Subcutaneous abdominal adipose tissue (tissue), 5 donors: ENCODE results near the gene BTNL2.

ENCODE experiments used
- H3K27ac ChIP-seq: one replicate; pipeline ENCODE4 v1.7.0; 2013; ENCODE audit warnings: low read depth, mild to moderate bottlenecking, inconsistent platforms, low read length, moderate library complexity
- H3K27me3 ChIP-seq, 5 donors: one replicate each; pipeline ENCODE4 v1.7.0; 2013; ENCODE audit warnings: low read length in 5 of 5, inconsistent platforms in 1 of 5; ENCODE audit not compliant: control insufficient read depth in 5 of 5, insufficient read depth in 4 of 5
- H3K36me3 ChIP-seq, 5 donors: one replicate each; pipeline ENCODE4 v1.7.0; 2013; ENCODE audit warnings: low read length in 5 of 5; ENCODE audit not compliant: control insufficient read depth in 5 of 5, insufficient read depth in 5 of 5
- H3K4me1 ChIP-seq, 5 donors: one replicate each; pipeline ENCODE4 v1.7.0; 2013; ENCODE audit warnings: low read length in 5 of 5, mild to moderate bottlenecking in 3 of 5, moderate library complexity in 1 of 5; ENCODE audit not compliant: control insufficient read depth in 5 of 5, insufficient read depth in 5 of 5
- H3K4me3 ChIP-seq, 5 donors: one replicate each; pipeline ENCODE4 v1.7.0; 2013; ENCODE audit warnings: low read length in 5 of 5, low read depth in 1 of 5
- H3K9ac ChIP-seq, 5 donors: one replicate each; pipeline ENCODE4 v1.7.0; 2013; ENCODE audit warnings: low read length in 5 of 5, mild to moderate bottlenecking in 4 of 5, moderate library complexity in 3 of 5
- H3K9me3 ChIP-seq, 5 donors: one replicate each; pipeline ENCODE4 v1.7.0; 2013; ENCODE audit warnings: low read length in 5 of 5; ENCODE audit not compliant: control insufficient read depth in 5 of 5
- donor health status: healthy.
- donor health status: healthy.
- donor health status: healthy.
- donor health status: healthy.
- donor health status: healthy.

The BTNL2 gene

GRCh38 chr6:32416036-32416435 is 9.1 kb upstream of the BTNL2 start:
- H3K9me3 ChIP-seq: no peaks in the 10 kb centered on the region
- peaks cover 0 to 6% (median 0%) of the 10 kb centered on the region in 5 donors for H3K4me1 ChIP-seq
- no peaks in the 10 kb centered on the region for H3K36me3 ChIP-seq
- H3K27me3 ChIP-seq: peaks cover 7 to 20% (median 12%) of the 10 kb centered on the region in 5 donors
- no peak overlapping the region for H3K9ac ChIP-seq
- H3K4me3 ChIP-seq: no peak overlapping the region
- H3K27ac ChIP-seq: no peak overlapping the region

DNA sequence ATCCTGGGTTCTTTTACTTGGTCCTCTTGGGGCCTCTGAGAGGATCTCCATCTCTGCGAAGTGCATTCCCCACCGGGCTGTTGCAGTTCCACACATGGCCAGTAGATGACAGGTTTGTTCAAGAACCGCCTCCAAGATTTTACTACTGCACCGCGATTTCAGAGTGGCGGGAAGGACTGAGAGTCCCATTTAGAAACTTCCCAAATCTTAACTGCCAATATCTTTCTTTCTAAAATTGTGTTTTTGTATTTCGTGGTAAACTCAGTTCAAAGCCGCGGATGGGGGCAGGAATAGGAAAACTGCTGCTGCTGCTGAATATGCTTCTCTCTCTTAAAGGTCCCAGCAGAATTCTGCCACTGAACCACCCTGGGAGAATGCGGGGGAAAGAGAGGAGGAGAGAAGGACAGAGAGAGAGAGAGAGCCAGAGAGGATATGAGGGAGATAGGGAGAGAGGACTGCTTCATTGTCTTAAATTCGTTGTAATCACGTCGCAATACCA is 8.6 kb upstream of the BTNL2 start:
- H3K27me3 ChIP-seq: peaks cover 7 to 20% (median 12%) of the 10 kb centered on the region in 5 donors
- peaks cover 0 to 6% (median 0%) of the 10 kb centered on the region in 5 donors for H3K4me1 ChIP-seq
- no peak overlapping the region for H3K9ac ChIP-seq
- peak overlapping the region in 1 of 5 donors; percentile 6 for H3K4me3 ChIP-seq
- no peak overlapping the region for H3K27ac ChIP-seq
- H3K36me3 ChIP-seq: no peaks in the 10 kb centered on the region
- H3K9me3 ChIP-seq: no peaks in the 10 kb centered on the region

GRCh38 chr6:32413427-32414047 is 6.6 kb upstream of the BTNL2 start:
- H3K27me3 ChIP-seq: peaks cover 4 to 22% (median 7%) of the 10 kb centered on the region in 5 donors
- H3K9me3 ChIP-seq: no peaks in the 10 kb centered on the region
- H3K4me3 ChIP-seq: no peak overlapping the region
- H3K4me1 ChIP-seq: peaks cover 0 to 6% (median 0%) of the 10 kb centered on the region in 5 donors
- no peak overlapping the region for H3K27ac ChIP-seq
- no peaks in the 10 kb centered on the region for H3K36me3 ChIP-seq
- no peak overlapping the region for H3K9ac ChIP-seq

DNA sequence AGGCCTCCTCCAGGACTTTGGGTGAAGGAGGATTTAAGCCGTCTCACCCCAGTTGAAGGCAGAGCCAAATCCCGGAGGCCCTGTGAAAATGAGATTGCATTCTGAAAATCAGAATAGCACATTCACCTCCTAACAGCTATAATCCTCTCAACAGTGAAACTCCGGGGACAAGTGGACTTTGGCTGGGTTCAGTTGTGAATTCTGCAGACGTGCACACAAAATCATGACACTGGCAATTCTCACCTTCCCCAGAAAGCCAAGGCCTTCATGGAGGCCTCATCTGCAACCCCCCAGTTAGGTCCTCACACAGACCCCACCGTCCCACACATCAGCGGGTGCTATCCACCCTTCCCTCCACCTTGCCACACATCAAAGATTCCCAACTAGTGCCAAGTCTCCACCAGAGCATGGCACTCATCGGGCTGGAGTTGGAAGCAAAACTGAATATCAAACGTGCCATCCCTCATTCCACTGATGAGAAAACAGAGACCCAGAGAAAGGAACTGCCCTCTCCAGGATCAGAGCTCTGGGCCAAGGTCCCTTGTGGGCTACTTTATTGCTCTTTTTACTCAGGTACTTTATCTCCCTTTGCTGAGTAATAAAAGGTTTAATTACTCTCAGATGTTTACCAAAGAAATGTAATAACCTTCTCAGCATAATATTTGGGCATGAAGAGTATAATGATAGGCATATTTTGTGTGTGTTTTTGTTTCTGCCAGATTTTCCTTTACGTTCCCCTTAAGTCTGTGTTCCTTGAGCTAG is 4.8 kb upstream of the BTNL2 start:
- H3K4me3 ChIP-seq: no peak overlapping the region
- H3K9ac ChIP-seq: no peak overlapping the region
- no peaks in the 10 kb centered on the region for H3K9me3 ChIP-seq
- H3K27me3 ChIP-seq: peaks cover 4 to 17% (median 9%) of the 10 kb centered on the region in 5 donors
- H3K36me3 ChIP-seq: no peaks in the 10 kb centered on the region
- peaks cover 0 to 6% (median 0%) of the 10 kb centered on the region in 5 donors for H3K4me1 ChIP-seq
- H3K27ac ChIP-seq: no peak overlapping the region

DNA sequence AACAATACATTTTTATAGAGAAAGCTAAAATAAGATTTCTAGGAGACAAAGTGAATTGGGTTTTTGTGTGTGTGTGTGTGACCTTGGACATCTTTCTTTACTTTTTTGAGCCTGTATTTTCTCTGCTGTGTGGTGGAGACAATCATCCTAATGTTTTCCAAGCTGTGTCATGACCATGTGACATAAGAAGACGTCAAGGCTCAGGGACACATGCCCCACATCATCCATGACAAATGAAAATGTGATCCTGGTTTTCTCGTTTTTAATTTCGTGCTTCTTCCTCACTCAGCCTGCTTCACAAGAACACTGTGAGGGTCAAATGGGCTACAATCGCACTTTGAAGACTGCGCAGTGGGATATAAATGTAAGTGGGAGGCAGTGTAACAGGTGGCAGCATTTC is 3.9 kb upstream of the BTNL2 start:
- Histone ChIP-seq H3K9me3 (no peaks in the 10 kb centered on the region), H3K9ac (no peak overlapping the region), H3K4me3 (no peak overlapping the region), H3K36me3 (no peaks in the 10 kb centered on the region), H3K27ac (no peak overlapping the region), H3K27me3 (peaks cover 4 to 14% (median 8%) of the 10 kb centered on the region in 5 donors), H3K4me1 (peaks cover 0 to 6% (median 0%) of the 10 kb centered on the region in 5 donors)

DNA sequence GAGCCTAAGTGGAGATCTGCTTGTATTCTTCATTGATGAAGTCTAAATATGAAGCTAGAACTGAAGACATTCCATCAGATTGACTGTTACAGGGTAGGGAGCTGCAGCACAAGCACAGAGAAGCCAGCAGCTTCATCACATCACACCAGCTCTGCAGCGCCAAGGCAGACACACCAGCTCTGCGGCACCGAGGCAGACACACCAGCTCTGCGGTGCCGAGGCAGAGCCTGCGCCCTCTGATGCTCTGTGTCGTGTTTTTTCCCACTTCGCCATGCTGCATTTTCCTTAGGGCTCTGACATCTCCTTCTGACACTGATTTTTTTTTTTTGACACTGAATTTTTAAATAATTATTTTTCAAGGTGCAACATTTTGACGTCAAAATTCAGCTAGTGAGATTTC is 784 bp downstream of the BTNL2 start:
- no peak overlapping the region for H3K27ac ChIP-seq
- H3K9ac ChIP-seq: no peak overlapping the region
- no peak overlapping the region for H3K4me3 ChIP-seq
- no peaks in the 10 kb centered on the region for H3K9me3 ChIP-seq
- no peaks in the 10 kb centered on the region for H3K4me1 ChIP-seq
- peaks cover 6 to 30% (median 12%) of the 10 kb centered on the region in 5 donors for H3K27me3 ChIP-seq
- no peaks in the 10 kb centered on the region for H3K36me3 ChIP-seq

DNA sequence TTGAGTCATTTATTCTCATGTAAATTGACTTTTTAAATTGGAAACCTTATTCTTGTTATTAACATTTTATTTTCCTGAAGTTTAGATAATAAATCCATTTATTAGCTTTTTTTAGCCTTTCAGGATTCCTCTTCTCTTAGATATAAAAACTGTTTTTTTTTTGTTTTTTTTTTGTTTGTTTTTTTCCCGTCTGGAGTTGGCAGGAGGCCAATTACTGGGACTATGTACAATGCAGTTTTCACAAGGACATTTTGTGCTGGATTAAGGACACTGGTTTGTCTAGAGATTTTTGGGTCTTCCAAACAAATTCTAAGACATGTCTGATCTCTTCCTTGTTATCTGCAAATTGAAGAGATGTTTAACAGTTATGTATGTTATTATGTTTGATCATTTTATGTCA is 1.3 kb downstream of the BTNL2 start:
- H3K9ac ChIP-seq: no peak overlapping the region
- H3K27ac ChIP-seq: no peak overlapping the region
- no peak overlapping the region for H3K4me3 ChIP-seq
- no peaks in the 10 kb centered on the region for H3K4me1 ChIP-seq
- H3K36me3 ChIP-seq: no peaks in the 10 kb centered on the region
- H3K9me3 ChIP-seq: no peaks in the 10 kb centered on the region
- peaks cover 6 to 31% (median 12%) of the 10 kb centered on the region in 5 donors for H3K27me3 ChIP-seq

DNA sequence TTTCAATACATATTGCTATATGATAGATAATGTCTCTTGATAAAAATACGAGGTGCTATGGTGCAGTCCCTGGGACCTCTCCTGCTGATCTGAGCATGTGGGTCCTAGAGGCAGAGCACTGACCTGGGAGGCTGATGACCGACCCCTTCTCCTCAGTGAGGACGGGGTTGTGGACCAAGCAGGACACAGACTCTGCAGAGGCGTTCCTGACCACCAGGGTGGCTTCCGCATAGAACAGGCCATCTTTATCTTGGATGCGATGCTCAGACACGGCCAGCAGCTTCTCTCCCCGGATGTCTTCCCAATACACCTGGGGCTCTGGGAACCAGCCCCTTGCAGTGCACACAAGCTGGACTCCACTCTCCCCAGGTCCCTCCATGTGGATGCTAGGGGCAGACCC is 4.2 kb downstream of the BTNL2 start:
- Histone ChIP-seq H3K27me3 (peaks cover 6 to 31% (median 16%) of the 10 kb centered on the region in 5 donors), H3K9me3 (no peaks in the 10 kb centered on the region), H3K36me3 (no peaks in the 10 kb centered on the region), H3K4me1 (no peaks in the 10 kb centered on the region), H3K4me3 (no peak overlapping the region), H3K27ac (no peak overlapping the region), H3K9ac (no peak overlapping the region)

DNA sequence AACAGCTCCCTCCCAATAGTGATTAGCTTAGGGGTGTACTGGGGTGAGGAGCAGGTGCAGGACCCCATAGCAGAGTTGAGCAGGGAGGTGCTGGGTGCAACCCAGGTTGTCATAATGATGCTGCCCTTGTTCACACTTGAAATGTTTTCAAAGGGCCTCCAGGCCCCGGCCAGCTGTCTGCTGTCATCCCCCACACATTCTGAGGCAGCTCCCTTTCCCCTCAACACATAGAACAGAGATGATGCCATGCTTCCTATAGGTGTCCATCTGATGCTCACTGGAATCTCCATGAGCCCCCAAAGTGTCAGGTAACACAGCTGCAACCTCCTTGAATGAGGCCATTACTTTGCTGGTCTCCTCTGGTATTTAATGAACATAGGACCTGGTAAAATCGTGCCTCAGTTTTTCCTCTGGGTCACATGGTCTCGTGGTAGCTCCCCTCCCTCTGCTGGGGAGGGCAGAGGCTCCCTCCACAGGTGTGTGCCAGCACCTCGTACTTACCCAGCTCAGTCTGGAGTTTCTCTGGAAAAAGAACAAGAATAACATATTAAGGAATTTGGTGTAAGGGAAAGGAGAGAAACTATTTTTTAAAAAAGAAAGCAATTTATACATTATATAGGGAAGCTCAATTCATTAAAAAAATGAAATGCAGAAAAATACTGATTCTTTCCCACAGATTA is 5.6 kb downstream of the BTNL2 start:
- peaks cover 6 to 26% (median 10%) of the 10 kb centered on the region in 5 donors for H3K27me3 ChIP-seq
- H3K9me3 ChIP-seq: no peaks in the 10 kb centered on the region
- no peak overlapping the region for H3K9ac ChIP-seq
- no peaks in the 10 kb centered on the region for H3K36me3 ChIP-seq
- no peaks in the 10 kb centered on the region for H3K4me1 ChIP-seq
- H3K27ac ChIP-seq: no peak overlapping the region
- no peak overlapping the region for H3K4me3 ChIP-seq
